ENCODE data around the gene GINS2.

The GINS2 gene

GRCh38 chr16:85652431-85653221 lies 36.1 kb downstream of the GINS2 start:
- H3K27ac ChIP-seq (ENCODE audit: low read length), result no peak overlapping the region
- DNase-seq (ENCODE audit: low read depth, low spot score), result no peak
- H3K9me3 ChIP-seq (ENCODE audit: control insufficient read depth, insufficient read depth, low read length), result no peaks in the 10 kb centered on the region
- H3K27me3 ChIP-seq (ENCODE audit: control insufficient read depth, insufficient read depth, low read length), result no peaks in the 10 kb centered on the region
- H3K4me3 ChIP-seq (ENCODE audit: low read length), result no peak overlapping the region
- H3K4me1 ChIP-seq (ENCODE audit: control insufficient read depth, insufficient read depth, low read length), result peaks cover 3% of the 10 kb centered on the region; the same call in 1 of the 2 replicates
- no CpG with 5 or more reads among the region's 35 CpGs for WGBS (ENCODE audit: insufficient coverage, insufficient read length)
- H3K36me3 ChIP-seq (ENCODE audit: control insufficient read depth, insufficient read depth, low read length), result peaks cover 49% of the 10 kb centered on the region

- no peak for DNase-seq (ENCODE audit: low read depth, low spot score)
- WGBS (ENCODE audit: insufficient coverage, insufficient read length), result no CpG with 5 or more reads among the region's 27 CpGs
- H3K4me1 ChIP-seq (ENCODE audit: control insufficient read depth, insufficient read depth, low read length), result peaks cover 3% of the 10 kb centered on the region; the same call in 1 of the 2 replicates
- no peaks in the 10 kb centered on the region for H3K9me3 ChIP-seq (ENCODE audit: control insufficient read depth, insufficient read depth, low read length)
- H3K36me3 ChIP-seq (ENCODE audit: control insufficient read depth, insufficient read depth, low read length), result peaks cover 43% of the 10 kb centered on the region
- no peaks in the 10 kb centered on the region for H3K27me3 ChIP-seq (ENCODE audit: control insufficient read depth, insufficient read depth, low read length)
- no peak overlapping the region for H3K4me3 ChIP-seq (ENCODE audit: low read length)
- H3K27ac ChIP-seq (ENCODE audit: low read length), result no peak overlapping the region
These were observed 36.9 kb downstream of the GINS2 start for GRCh38 chr16:85651629-85652430.

- peaks cover 37% of the 10 kb centered on the region for H3K36me3 ChIP-seq (ENCODE audit: control insufficient read depth, insufficient read depth, low read length)
- no peaks in the 10 kb centered on the region for H3K9me3 ChIP-seq (ENCODE audit: control insufficient read depth, insufficient read depth, low read length)
- no CpG with 5 or more reads among the region's 42 CpGs for WGBS (ENCODE audit: insufficient coverage, insufficient read length)
- DNase-seq (ENCODE audit: low read depth, low spot score), result no peak
- H3K4me1 ChIP-seq (ENCODE audit: control insufficient read depth, insufficient read depth, low read length), result peaks cover 3% of the 10 kb centered on the region; the same call in 1 of the 2 replicates
- no peak overlapping the region for H3K4me3 ChIP-seq (ENCODE audit: low read length)
- H3K27me3 ChIP-seq (ENCODE audit: control insufficient read depth, insufficient read depth, low read length), result no peaks in the 10 kb centered on the region
- H3K27ac ChIP-seq (ENCODE audit: low read length), result no peak overlapping the region
These were observed 37.7 kb downstream of the GINS2 start for GRCh38 chr16:85650844-85651628.

- Histone ChIP-seq H3K27ac (ENCODE audit: low read length) (no peak overlapping the region), H3K4me1 (ENCODE audit: control insufficient read depth, insufficient read depth, low read length) (peaks cover 3% of the 10 kb centered on the region; the same call in 1 of the 2 replicates), H3K36me3 (ENCODE audit: control insufficient read depth, insufficient read depth, low read length) (peaks cover 30% of the 10 kb centered on the region)
These were observed 38.5 kb downstream of the GINS2 start for GRCh38 chr16:85650135-85650843.

GRCh38 chr16:85649411-85650134 lies 39.2 kb downstream of the GINS2 start:
- no peaks in the 10 kb centered on the region for H3K9me3 ChIP-seq (ENCODE audit: control insufficient read depth, insufficient read depth, low read length)
- H3K4me1 ChIP-seq (ENCODE audit: control insufficient read depth, insufficient read depth, low read length), result peaks cover 3% of the 10 kb centered on the region; the same call in 1 of the 2 replicates
- WGBS (ENCODE audit: insufficient coverage, insufficient read length), result no CpG with 5 or more reads among the region's 16 CpGs
- H3K27me3 ChIP-seq (ENCODE audit: control insufficient read depth, insufficient read depth, low read length), result no peaks in the 10 kb centered on the region
- H3K27ac ChIP-seq (ENCODE audit: low read length), result no peak overlapping the region
- DNase-seq (ENCODE audit: low read depth, low spot score), result no peak
- peaks cover 22% of the 10 kb centered on the region for H3K36me3 ChIP-seq (ENCODE audit: control insufficient read depth, insufficient read depth, low read length)
- no peak overlapping the region for H3K4me3 ChIP-seq (ENCODE audit: low read length)

More at GRCh38 chr16:85650135-85650843, 38.5 kb downstream of the GINS2 start:
- DNase-seq (ENCODE audit: low read depth, low spot score), result no peak
- no peak overlapping the region for H3K4me3 ChIP-seq (ENCODE audit: low read length)
- H3K27me3 ChIP-seq (ENCODE audit: control insufficient read depth, insufficient read depth, low read length), result no peaks in the 10 kb centered on the region
- no peaks in the 10 kb centered on the region for H3K9me3 ChIP-seq (ENCODE audit: control insufficient read depth, insufficient read depth, low read length)
- WGBS (ENCODE audit: insufficient coverage, insufficient read length), result no CpG with 5 or more reads among the region's 39 CpGs

GRCh38 chr16:85648805-85649204 lies 39.9 kb downstream of the GINS2 start:
- Histone ChIP-seq H3K9me3 (ENCODE audit: control insufficient read depth, insufficient read depth, low read length) (no peaks in the 10 kb centered on the region), H3K36me3 (ENCODE audit: control insufficient read depth, insufficient read depth, low read length) (peaks cover 16% of the 10 kb centered on the region; the same call in 1 of the 2 replicates), H3K27me3 (ENCODE audit: control insufficient read depth, insufficient read depth, low read length) (no peaks in the 10 kb centered on the region), H3K4me3 (ENCODE audit: low read length) (no peak overlapping the region), H3K4me1 (ENCODE audit: control insufficient read depth, insufficient read depth, low read length) (peaks cover 3% of the 10 kb centered on the region; the same call in 1 of the 2 replicates), H3K27ac (ENCODE audit: low read length) (no peak overlapping the region)
- DNase-seq (ENCODE audit: low read depth, low spot score), result no peak
- no CpG with 5 or more reads among the region's 14 CpGs for WGBS (ENCODE audit: insufficient coverage, insufficient read length)

GRCh38 chr16:85648070-85648714 lies 40.6 kb downstream of the GINS2 start:
- no peak overlapping the region for H3K27ac ChIP-seq (ENCODE audit: low read length)
- no peak for DNase-seq (ENCODE audit: low read depth, low spot score)
- no peaks in the 10 kb centered on the region for H3K9me3 ChIP-seq (ENCODE audit: control insufficient read depth, insufficient read depth, low read length)
- no peaks in the 10 kb centered on the region for H3K27me3 ChIP-seq (ENCODE audit: control insufficient read depth, insufficient read depth, low read length)
- H3K36me3 ChIP-seq (ENCODE audit: control insufficient read depth, insufficient read depth, low read length), result peaks cover 13% of the 10 kb centered on the region; the same call in 1 of the 2 replicates
- H3K4me1 ChIP-seq (ENCODE audit: control insufficient read depth, insufficient read depth, low read length), result peaks cover 3% of the 10 kb centered on the region; the same call in 1 of the 2 replicates
- WGBS (ENCODE audit: insufficient coverage, insufficient read length), result no CpG with 5 or more reads among the region's 26 CpGs
- H3K4me3 ChIP-seq (ENCODE audit: low read length), result no peak overlapping the region

- H3K4me3 ChIP-seq (ENCODE audit: low read length), result no peak overlapping the region
- no peak for DNase-seq (ENCODE audit: low read depth, low spot score)
- no peak overlapping the region for H3K27ac ChIP-seq (ENCODE audit: low read length)
- H3K9me3 ChIP-seq (ENCODE audit: control insufficient read depth, insufficient read depth, low read length), result no peaks in the 10 kb centered on the region
- no peaks in the 10 kb centered on the region for H3K27me3 ChIP-seq (ENCODE audit: control insufficient read depth, insufficient read depth, low read length)
- peaks cover 1% of the 10 kb centered on the region; the same call in 1 of the 2 replicates for H3K4me1 ChIP-seq (ENCODE audit: control insufficient read depth, insufficient read depth, low read length)
- WGBS (ENCODE audit: insufficient coverage, insufficient read length), result no CpG with 5 or more reads among the region's 15 CpGs
- H3K36me3 ChIP-seq (ENCODE audit: control insufficient read depth, insufficient read depth, low read length), result peaks cover 13% of the 10 kb centered on the region; the same call in 1 of the 2 replicates
These were observed 41.8 kb downstream of the GINS2 start for GRCh38 chr16:85646976-85647375.

- no peak for DNase-seq (ENCODE audit: low read depth, low spot score)
- H3K4me1 ChIP-seq (ENCODE audit: control insufficient read depth, insufficient read depth, low read length), result peaks cover 1% of the 10 kb centered on the region; the same call in 1 of the 2 replicates
These were observed 42.3 kb downstream of the GINS2 start for GRCh38 chr16:85646358-85646907.

More at GRCh38 chr16:85646358-85646907, 42.3 kb downstream of the GINS2 start:
- no CpG with 5 or more reads among the region's 17 CpGs for whole genome bisulfite sequencing (ENCODE audit: insufficient coverage, insufficient read length)
- H3K4me3 ChIP-seq (ENCODE audit: low read length), result no peak overlapping the region
- H3K27me3 ChIP-seq (ENCODE audit: control insufficient read depth, insufficient read depth, low read length), result no peaks in the 10 kb centered on the region
- no peaks in the 10 kb centered on the region for H3K9me3 ChIP-seq (ENCODE audit: control insufficient read depth, insufficient read depth, low read length)
- H3K36me3 ChIP-seq (ENCODE audit: control insufficient read depth, insufficient read depth, low read length), result peaks cover 13% of the 10 kb centered on the region; the same call in 1 of the 2 replicates
- no peak overlapping the region for H3K27ac ChIP-seq (ENCODE audit: low read length)

Data from iPS DF 6.9 (cell line).